SK-N-SH (cell line): ENCODE results near the gene SP3. TPM values are rescaled to one million over a fixed set of nuclear protein-coding genes. Genes with fewer than 3 reads are reported as not detected.

Experiments used
- CTCF ChIA-PET: fragments of 300-600, 350-600 bp; formaldehyde crosslinking; extraction: SDS; loops from one replicate; lab custom pipeline; 2021; lab: Yijun Ruan, JAX
- POLR2A ChIA-PET: fragments of 350-600 bp; sonication (Branson Sonifier 250); formaldehyde crosslinking; extraction: SDS; loops from one replicate; lab custom pipeline; 2020; ENCODE audit warnings: antibody characterized with exemption, inconsistent platforms; lab: Yijun Ruan, JAX
- DNase-seq: peaks from one replicate; pipeline ENCODE4 v3.0.0; 2012
- H2AFZ ChIP-seq: fragments of 200-600 bp; sonication (generic); 2 replicates; pipeline ENCODE4 v1.8.1; 2016; ENCODE audit warnings: antibody characterized with exemption, mild to moderate bottlenecking, low read depth
- H3F3A ChIP-seq: fragments of 200-600 bp; sonication (generic); replicated peaks from 2 replicates; pipeline ENCODE3; 2016; ENCODE audit warnings: antibody characterized with exemption, mild to moderate bottlenecking; ENCODE audit not compliant: insufficient read depth
- H3K27ac ChIP-seq, 2 experiments: fragments of 200-500 bp in 1 of 2; fragments of 200-600 bp in 1 of 2; sonication (Bioruptor generic) in 1 of 2; sonication (generic), shearing (Covaris generic) in 1 of 2; 2 replicates each; pipeline versions ENCODE4 v1.5.1 to v1.6.1; 2014 to 2016; ENCODE audit warnings: low read depth in 2 of 2, inconsistent platforms in 1 of 2, low read length in 1 of 2, mild to moderate bottlenecking in 1 of 2, mixed read lengths in 1 of 2
- H3K27me3 ChIP-seq: fragments of 200-600 bp; sonication (generic), shearing (Covaris generic); 2 replicates; pipeline ENCODE4 v1.6.1; 2016; ENCODE audit warnings: mixed run types; ENCODE audit not compliant: insufficient read depth
- H3K36me3 ChIP-seq, 2 experiments: fragments of 200-500 bp in 1 of 2; fragments of 200-600 bp in 1 of 2; sonication (Bioruptor generic) in 1 of 2; sonication (generic) in 1 of 2; replicated peaks in 1 of 2; 2 replicates each; pipeline versions ENCODE3 to v1.5.1; 2014 to 2016; ENCODE audit warnings: low read length in 1 of 2, mild to moderate bottlenecking in 1 of 2; ENCODE audit not compliant: insufficient read depth in 2 of 2, control insufficient read depth in 1 of 2
- H3K4me1 ChIP-seq, 2 experiments: fragments of 200-500 bp in 1 of 2; fragments of 200-600 bp in 1 of 2; sonication (Bioruptor generic) in 1 of 2; sonication (generic), shearing (Covaris generic) in 1 of 2; 2 replicates each; pipeline versions ENCODE4 v1.5.1 to v1.6.1; 2014 to 2016; ENCODE audit warnings: low read depth in 1 of 2, low read length in 1 of 2, mixed run types in 1 of 2; ENCODE audit not compliant: insufficient read depth in 2 of 2, control insufficient read depth in 1 of 2
- H3K4me2 ChIP-seq: fragments of 200-600 bp; sonication (generic), shearing (Covaris generic); 2 replicates; pipeline ENCODE4 v1.6.1; 2017; ENCODE audit warnings: mixed run types
- H3K4me3 ChIP-seq, 2 experiments: fragments of 200-500 bp in 1 of 2; fragments of 200-600 bp in 1 of 2; sonication (Bioruptor generic) in 1 of 2; sonication (generic), shearing (Covaris generic) in 1 of 2; 2 replicates each; pipeline versions ENCODE4 v1.5.1 to v1.8.1; 2014 to 2016; ENCODE audit warnings: low read depth in 2 of 2, inconsistent platforms in 1 of 2, low read length in 1 of 2, mild to moderate bottlenecking in 1 of 2, mixed read lengths in 1 of 2, moderate library complexity in 1 of 2
- H3K79me2 ChIP-seq: fragments of 200-600 bp; sonication (generic); 2 replicates; pipeline ENCODE4 v1.8.1; 2017; ENCODE audit warnings: mild to moderate bottlenecking; ENCODE audit not compliant: insufficient read depth
- H3K9ac ChIP-seq: fragments of 200-600 bp; sonication (generic); 2 replicates; pipeline ENCODE4 v1.6.1; 2017; ENCODE audit warnings: mixed run types
- H3K9me2 ChIP-seq: fragments of 200-600 bp; sonication (generic); 2 replicates; pipeline ENCODE4 v1.6.1; 2017; ENCODE audit warnings: mixed run types
- H3K9me3 ChIP-seq: fragments of 200-600 bp; sonication (generic); 2 replicates; pipeline ENCODE4 v1.6.1; 2017; ENCODE audit warnings: mixed run types, mild to moderate bottlenecking, moderate library complexity
- H4K20me1 ChIP-seq: fragments of 200-600 bp; sonication (generic); 2 replicates; pipeline ENCODE4 v1.6.1; 2017; ENCODE audit warnings: mild to moderate bottlenecking, mixed run types; ENCODE audit not compliant: insufficient read depth
- GATA2 ChIP-seq: sonication (generic); formaldehyde crosslinking; IDR thresholded peaks from 2 replicates; pipeline ENCODE4 v1.5.0; 2020; ENCODE audit warnings: mild to moderate bottlenecking, missing genetic modification reagents
- MXI1 ChIP-seq: IDR thresholded peaks from 2 replicates; pipeline ENCODE4 v1.6.1; 2012; ENCODE audit warnings: mild to moderate bottlenecking, low read depth, low read length, improper control_type of control experiment
- RAD21 ChIP-seq: IDR thresholded peaks from 2 replicates; pipeline ENCODE4 v1.6.1; 2012; ENCODE audit warnings: mild to moderate bottlenecking, low read length
- RFX5 ChIP-seq: IDR thresholded peaks from 2 replicates; pipeline ENCODE4 v1.6.1; 2012; ENCODE audit warnings: mild to moderate bottlenecking, improper control_type of control experiment, low read length
- SIN3A ChIP-seq: IDR thresholded peaks from 2 replicates; pipeline ENCODE4 v1.6.1; 2012; ENCODE audit warnings: low read depth, mild to moderate bottlenecking, low read length, moderate library complexity, borderline replicate concordance
- SMC3 ChIP-seq: IDR thresholded peaks from 2 replicates; pipeline ENCODE4 v1.6.1; 2012; ENCODE audit warnings: low read depth, low read length, improper control_type of control experiment
- TCF12 ChIP-seq: IDR thresholded peaks from 2 replicates; pipeline ENCODE4 v1.4.0; 2012
- YY1 ChIP-seq: IDR thresholded peaks from 2 replicates; pipeline ENCODE4 v1.4.0; 2012; ENCODE audit warnings: low read depth, mild to moderate bottlenecking
- WGBS: methylation state at CpG from one replicate; pipeline ENCODE4 v1.1.6; 2017; ENCODE audit warnings: low lambda C conversion rate; 5-methylcytosine and 5-hydroxymethylcytosine counted together
- polyA plus RNA-seq, 3 experiments: library from polyadenylated mRNA; depleted of rRNA; stranded (reverse); fragments of >200 nt; gene quantifications; 2 replicates each; pipeline ENCODE4 v1.2.3, GENCODE V29; 2012
- TF ChIP-seq, protein P1 (sequence below): IDR thresholded peaks from 2 replicates; pipeline ENCODE4 v1.4.0; 2012; ENCODE audit warnings: low read depth, borderline replicate concordance
- TF ChIP-seq, protein P2 (sequence below): IDR thresholded peaks from 2 replicates; pipeline ENCODE4 v1.4.0; 2012; ENCODE audit warnings: low read depth, borderline replicate concordance
- TF ChIP-seq, protein P3 (sequence below): IDR thresholded peaks from 2 replicates; pipeline ENCODE4 v1.6.1; 2012; ENCODE audit warnings: mild to moderate bottlenecking, low read depth, low read length, moderate library complexity

Gene SP3
- polyA plus RNA-seq, 1 of the 3 experiments (the other 2 are of a cell fraction): 23.1 TPM

DNA sequence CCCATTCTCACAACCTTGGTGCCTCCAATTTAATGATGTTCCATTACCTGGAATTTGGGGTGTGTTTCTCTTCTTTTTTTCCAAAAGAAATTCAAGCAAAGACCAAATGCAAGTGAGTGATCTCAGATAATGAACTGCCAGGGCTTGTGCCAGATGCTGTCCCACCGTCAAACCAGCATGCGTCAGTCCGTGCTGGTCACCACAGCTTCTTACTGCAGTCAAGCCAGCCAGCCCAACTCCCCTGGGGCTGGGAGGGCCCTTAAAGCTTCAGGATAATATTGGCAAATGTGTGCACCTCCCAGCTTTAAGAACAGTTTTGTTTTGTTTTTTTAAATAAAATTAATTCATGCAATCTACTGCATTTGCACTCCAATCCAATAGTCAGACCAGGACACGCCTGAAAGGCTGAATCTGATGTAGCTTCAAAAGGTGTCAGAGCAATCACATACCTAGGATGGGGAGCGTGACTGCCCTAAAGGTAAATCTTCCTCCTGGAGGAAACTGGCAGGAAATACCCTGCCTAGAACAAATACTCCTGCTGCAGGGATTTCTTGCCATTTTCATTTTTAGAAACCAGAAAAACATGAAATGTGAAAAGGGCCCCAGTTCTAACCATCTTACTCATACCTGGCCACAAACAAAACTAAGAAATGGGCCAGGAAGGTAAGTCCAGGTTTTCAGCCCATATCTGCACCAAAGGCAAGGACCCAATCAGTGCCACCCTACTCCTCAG is 26.8 kb upstream of the SP3 start:
- Histone ChIP-seq H4K20me1 (no peaks in the 10 kb centered on the region), H3K27ac (peak overlapping the region in 1 of 2 experiments; percentile 58; a peak in 1 of 4 replicates), H3K4me2 (no peak overlapping the region), H3K9me2 (no peaks in the 10 kb centered on the region), H3K9me3 (no peaks in the 10 kb centered on the region), H3K9ac (no peak overlapping the region), H3K27me3 (no peaks in the 10 kb centered on the region), H3K4me1 (peaks cover 0 to 15% of the 10 kb centered on the region in 2 experiments; a peak in 2 of 4 replicates), H3K4me3 (no peak overlapping the region), H3F3A (no peaks in the 10 kb centered on the region), H3K36me3 (no peaks in the 10 kb centered on the region), H3K79me2 (no peaks in the 10 kb centered on the region), H2AFZ (no peak overlapping the region)
- DNase-seq: peak; percentile 36
- POLR2A ChIA-PET: interaction anchor here (0.6 kb wide), 1 partner anchor 34 kb away, joined by 4 read pairs; no protein-coding TSS in a partner anchor
- 75% methylated on average over 5 of the region's 5 CpGs for WGBS
- 0 out of 2 replicates have a peak, but pooled peaks have one; percentile 25 for TF ChIP-seq MXI1
- TF ChIP-seq SIN3A: no peak
- CTCF ChIA-PET: interaction anchor here (0.6 to 1.8 kb wide), 6 partner anchors 9 to 349 kb away, joined by 3 to 4 read pairs (median 3); no protein-coding TSS in a partner anchor

DNA sequence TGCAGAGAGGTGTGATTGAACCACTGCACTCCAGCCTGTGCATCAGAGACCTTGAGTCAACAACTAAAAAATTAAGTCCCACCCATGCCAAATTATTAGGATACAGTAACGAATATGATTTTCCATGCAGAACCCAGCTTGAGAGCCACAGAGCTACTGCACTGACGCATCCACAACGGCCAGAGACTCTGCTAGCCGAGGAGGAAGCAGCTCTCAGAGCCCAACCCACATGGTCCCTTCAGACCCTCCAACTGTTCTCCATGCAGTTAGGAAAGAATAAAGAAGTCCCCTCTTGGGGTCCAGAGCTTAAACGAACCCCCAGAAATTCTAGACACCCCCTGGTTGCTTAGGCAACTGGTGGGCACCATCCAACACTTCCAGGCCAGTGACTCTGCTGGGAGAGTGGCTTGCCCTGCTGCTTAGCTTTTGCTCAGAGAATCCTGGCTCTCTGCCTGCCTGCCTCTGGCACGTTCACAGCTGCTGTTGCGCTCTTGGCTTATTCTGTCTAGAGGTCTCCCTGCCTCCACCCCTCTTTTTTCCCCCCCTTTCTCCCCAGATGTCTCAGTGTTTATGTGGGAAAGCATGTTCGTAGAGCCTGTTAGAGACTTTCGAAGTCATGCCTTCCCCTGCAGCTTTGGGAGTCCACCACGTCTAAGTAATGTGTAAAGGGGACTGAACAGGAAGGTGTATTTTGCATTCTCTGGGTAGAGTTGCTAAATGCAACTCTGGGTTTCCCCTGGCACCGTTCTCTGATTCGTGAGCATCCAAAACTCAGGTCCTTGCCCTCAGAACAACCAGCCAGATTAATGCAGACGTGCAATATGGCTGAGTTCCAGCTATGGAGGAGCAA is 26.0 kb upstream of the SP3 start:
- H4K20me1 ChIP-seq: no peaks in the 10 kb centered on the region
- no peaks in the 10 kb centered on the region for H3F3A ChIP-seq
- TF ChIP-seq YY1 (no peak), RAD21 (0 out of 2 replicates have a peak, but pooled peaks have one; percentile 21), MXI1 (no peak)
- TF ChIP-seq, all 33 proteins: peak for 1
- no peaks in the 10 kb centered on the region for H3K9me3 ChIP-seq
- H2AFZ ChIP-seq: no peak overlapping the region
- peaks cover 0 to 15% of the 10 kb centered on the region in 2 experiments; a peak in 2 of 4 replicates for H3K4me1 ChIP-seq
- no peak overlapping the region for H3K4me3 ChIP-seq
- no peaks in the 10 kb centered on the region for H3K36me3 ChIP-seq
- peak; percentile 43 for DNase-seq
- POLR2A ChIA-PET: interaction anchor here (0.6 kb wide), 1 partner anchor 33 kb away, joined by 4 read pairs; no protein-coding TSS in a partner anchor
- CTCF ChIA-PET: interaction anchor here (0.6 to 1.8 kb wide), 6 partner anchors 10 to 350 kb away, joined by 3 to 4 read pairs (median 3); no protein-coding TSS in a partner anchor
- 57% methylated on average over 12 of the region's 13 CpGs for WGBS
- no peaks in the 10 kb centered on the region for H3K27me3 ChIP-seq
- H3K27ac ChIP-seq: peak overlapping the region in 1 of 2 experiments; percentile 58; a peak in 1 of 4 replicates
- no peaks in the 10 kb centered on the region for H3K79me2 ChIP-seq
- 0 out of 2 replicates have a peak overlapping the region, but pooled peaks have one; percentile 6 for H3K4me2 ChIP-seq
- H3K9me2 ChIP-seq: no peaks in the 10 kb centered on the region
- no peak overlapping the region for H3K9ac ChIP-seq

DNA sequence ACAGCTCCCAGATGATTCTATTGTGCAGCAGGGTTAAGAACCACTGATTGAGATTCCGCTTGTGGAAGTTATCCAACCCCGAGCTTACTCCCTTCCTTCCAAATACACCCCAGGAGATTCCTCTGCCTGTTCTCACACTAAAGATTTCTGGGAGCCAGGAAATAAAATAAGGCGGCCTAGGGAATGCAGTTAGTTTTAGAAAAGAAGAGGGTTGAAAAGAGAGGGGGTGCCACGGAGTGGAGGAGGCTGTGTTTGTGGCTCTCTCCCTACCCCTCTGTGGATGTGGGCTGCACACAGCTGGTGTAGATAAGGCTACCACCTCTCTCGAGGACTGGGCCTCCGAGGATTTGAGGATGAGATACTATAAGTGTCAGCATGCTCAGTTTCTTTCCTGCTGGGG is 25.1 kb upstream of the SP3 start:
- H3K4me3 ChIP-seq: no peak overlapping the region
- H2AFZ ChIP-seq: no peak overlapping the region
- H4K20me1 ChIP-seq: no peaks in the 10 kb centered on the region
- no peak for DNase-seq
- H3K4me1 ChIP-seq: peaks cover 0 to 15% of the 10 kb centered on the region in 2 experiments; a peak in 2 of 4 replicates
- no peaks in the 10 kb centered on the region for H3K27me3 ChIP-seq
- H3K27ac ChIP-seq: no peak overlapping the region
- ChIA-PET CTCF (interaction anchor here (0.6 to 1.8 kb wide), 2 partner anchors 10 to 552 kb away, joined by 3 to 4 read pairs; no protein-coding TSS in a partner anchor), POLR2A (no interaction called here)
- H3K4me2 ChIP-seq: no peak overlapping the region
- H3K9me2 ChIP-seq: no peaks in the 10 kb centered on the region
- 85% methylated on average over 6 of the region's 6 CpGs for WGBS
- H3K79me2 ChIP-seq: no peaks in the 10 kb centered on the region
- no peaks in the 10 kb centered on the region for H3F3A ChIP-seq
- H3K36me3 ChIP-seq: no peaks in the 10 kb centered on the region
- H3K9me3 ChIP-seq: no peaks in the 10 kb centered on the region
- H3K9ac ChIP-seq: no peak overlapping the region
- TF ChIP-seq TCF12 (no peak), SMC3 (no peak), RFX5 (no peak), GATA2 (CRISPR knock-in tag) (no peak)
- TF ChIP-seq, protein P1, sequence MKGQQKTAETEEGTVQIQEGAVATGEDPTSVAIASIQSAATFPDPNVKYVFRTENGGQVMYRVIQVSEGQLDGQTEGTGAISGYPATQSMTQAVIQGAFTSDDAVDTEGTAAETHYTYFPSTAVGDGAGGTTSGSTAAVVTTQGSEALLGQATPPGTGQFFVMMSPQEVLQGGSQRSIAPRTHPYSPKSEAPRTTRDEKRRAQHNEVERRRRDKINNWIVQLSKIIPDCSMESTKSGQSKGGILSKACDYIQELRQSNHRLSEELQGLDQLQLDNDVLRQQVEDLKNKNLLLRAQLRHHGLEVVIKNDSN: no peak
- TF ChIP-seq, protein P2, sequence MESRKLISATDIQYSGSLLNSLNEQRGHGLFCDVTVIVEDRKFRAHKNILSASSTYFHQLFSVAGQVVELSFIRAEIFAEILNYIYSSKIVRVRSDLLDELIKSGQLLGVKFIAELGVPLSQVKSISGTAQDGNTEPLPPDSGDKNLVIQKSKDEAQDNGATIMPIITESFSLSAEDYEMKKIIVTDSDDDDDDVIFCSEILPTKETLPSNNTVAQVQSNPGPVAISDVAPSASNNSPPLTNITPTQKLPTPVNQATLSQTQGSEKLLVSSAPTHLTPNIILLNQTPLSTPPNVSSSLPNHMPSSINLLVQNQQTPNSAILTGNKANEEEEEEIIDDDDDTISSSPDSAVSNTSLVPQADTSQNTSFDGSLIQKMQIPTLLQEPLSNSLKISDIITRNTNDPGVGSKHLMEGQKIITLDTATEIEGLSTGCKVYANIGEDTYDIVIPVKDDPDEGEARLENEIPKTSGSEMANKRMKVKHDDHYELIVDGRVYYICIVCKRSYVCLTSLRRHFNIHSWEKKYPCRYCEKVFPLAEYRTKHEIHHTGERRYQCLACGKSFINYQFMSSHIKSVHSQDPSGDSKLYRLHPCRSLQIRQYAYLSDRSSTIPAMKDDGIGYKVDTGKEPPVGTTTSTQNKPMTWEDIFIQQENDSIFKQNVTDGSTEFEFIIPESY: no peak
- TF ChIP-seq, protein P3, sequence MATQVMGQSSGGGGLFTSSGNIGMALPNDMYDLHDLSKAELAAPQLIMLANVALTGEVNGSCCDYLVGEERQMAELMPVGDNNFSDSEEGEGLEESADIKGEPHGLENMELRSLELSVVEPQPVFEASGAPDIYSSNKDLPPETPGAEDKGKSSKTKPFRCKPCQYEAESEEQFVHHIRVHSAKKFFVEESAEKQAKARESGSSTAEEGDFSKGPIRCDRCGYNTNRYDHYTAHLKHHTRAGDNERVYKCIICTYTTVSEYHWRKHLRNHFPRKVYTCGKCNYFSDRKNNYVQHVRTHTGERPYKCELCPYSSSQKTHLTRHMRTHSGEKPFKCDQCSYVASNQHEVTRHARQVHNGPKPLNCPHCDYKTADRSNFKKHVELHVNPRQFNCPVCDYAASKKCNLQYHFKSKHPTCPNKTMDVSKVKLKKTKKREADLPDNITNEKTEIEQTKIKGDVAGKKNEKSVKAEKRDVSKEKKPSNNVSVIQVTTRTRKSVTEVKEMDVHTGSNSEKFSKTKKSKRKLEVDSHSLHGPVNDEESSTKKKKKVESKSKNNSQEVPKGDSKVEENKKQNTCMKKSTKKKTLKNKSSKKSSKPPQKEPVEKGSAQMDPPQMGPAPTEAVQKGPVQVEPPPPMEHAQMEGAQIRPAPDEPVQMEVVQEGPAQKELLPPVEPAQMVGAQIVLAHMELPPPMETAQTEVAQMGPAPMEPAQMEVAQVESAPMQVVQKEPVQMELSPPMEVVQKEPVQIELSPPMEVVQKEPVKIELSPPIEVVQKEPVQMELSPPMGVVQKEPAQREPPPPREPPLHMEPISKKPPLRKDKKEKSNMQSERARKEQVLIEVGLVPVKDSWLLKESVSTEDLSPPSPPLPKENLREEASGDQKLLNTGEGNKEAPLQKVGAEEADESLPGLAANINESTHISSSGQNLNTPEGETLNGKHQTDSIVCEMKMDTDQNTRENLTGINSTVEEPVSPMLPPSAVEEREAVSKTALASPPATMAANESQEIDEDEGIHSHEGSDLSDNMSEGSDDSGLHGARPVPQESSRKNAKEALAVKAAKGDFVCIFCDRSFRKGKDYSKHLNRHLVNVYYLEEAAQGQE: no peak
